ENCODE results near the gene ATG7. TPM values are rescaled to one million over a fixed set of nuclear protein-coding genes. Genes with fewer than 3 reads are reported as not detected.

Gene ATG7
- total and polyA plus RNA-seq, 4 donors, result 7.4 to 53.8 (median 15.6) TPM

DNA sequence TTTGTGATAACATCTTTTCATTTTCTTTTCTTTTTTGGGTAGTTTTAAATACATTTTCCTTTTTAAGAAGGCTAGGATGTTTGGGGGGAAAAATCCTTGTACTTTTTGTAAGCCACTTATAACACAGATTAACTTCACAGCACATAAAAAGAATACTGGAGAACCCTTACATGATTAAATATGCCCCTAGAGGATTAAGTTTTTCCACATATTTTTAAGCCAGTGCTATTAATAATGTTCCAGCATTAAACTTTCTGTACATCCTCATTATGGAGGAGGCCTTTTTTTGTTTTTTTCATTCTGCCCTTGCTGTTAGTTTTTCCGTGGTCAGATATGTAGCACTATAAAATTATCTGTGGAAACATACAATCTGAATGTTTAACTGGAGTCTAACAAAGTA lies 147.9 kb downstream of the ATG7 start:
- TF ChIP-seq CTCF (IDR thresholded peaks at IDR 0.05; ENCODE audit: low read depth, low read length, missing input control), result no peak
- TF ChIP-seq HNF4G (IDR thresholded peaks at IDR 0.05), result no peak
- TF ChIP-seq FOXA2 (IDR thresholded peaks at IDR 0.05), result no peak
- no peak for TF ChIP-seq REST (IDR thresholded peaks at IDR 0.05)
- TF ChIP-seq, protein P1, sequence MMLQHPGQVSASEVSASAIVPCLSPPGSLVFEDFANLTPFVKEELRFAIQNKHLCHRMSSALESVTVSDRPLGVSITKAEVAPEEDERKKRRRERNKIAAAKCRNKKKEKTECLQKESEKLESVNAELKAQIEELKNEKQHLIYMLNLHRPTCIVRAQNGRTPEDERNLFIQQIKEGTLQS (IDR thresholded peaks at IDR 0.05), result no peak
- TF ChIP-seq, protein P2, sequence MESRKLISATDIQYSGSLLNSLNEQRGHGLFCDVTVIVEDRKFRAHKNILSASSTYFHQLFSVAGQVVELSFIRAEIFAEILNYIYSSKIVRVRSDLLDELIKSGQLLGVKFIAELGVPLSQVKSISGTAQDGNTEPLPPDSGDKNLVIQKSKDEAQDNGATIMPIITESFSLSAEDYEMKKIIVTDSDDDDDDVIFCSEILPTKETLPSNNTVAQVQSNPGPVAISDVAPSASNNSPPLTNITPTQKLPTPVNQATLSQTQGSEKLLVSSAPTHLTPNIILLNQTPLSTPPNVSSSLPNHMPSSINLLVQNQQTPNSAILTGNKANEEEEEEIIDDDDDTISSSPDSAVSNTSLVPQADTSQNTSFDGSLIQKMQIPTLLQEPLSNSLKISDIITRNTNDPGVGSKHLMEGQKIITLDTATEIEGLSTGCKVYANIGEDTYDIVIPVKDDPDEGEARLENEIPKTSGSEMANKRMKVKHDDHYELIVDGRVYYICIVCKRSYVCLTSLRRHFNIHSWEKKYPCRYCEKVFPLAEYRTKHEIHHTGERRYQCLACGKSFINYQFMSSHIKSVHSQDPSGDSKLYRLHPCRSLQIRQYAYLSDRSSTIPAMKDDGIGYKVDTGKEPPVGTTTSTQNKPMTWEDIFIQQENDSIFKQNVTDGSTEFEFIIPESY (IDR thresholded peaks at IDR 0.05), result no peak
- TF ChIP-seq MAX (IDR thresholded peaks at IDR 0.05), result no peak
- TF ChIP-seq SP1 (IDR thresholded peaks at IDR 0.05), result no peak
- no peak for TF ChIP-seq YY1 (IDR thresholded peaks at IDR 0.05)
- H3K4me3 ChIP-seq (ENCODE audit: low read depth in 1 of 3, low read length in 3 of 3), result no peak overlapping the region
- no peaks in the 10 kb centered on the region for H3K4me1 ChIP-seq (ENCODE audit: control insufficient read depth in 4 of 4, insufficient read depth in 4 of 4, low read length in 3 of 4)
- H3K27ac ChIP-seq (ENCODE audit: low read depth in 1 of 2, low read length in 2 of 2), result no peak overlapping the region
- no peaks in the 10 kb centered on the region for H3K27me3 ChIP-seq (ENCODE audit: control insufficient read depth in 4 of 4, insufficient read depth in 4 of 4, low read length in 3 of 4)
- no peaks in the 10 kb centered on the region for H3K36me3 ChIP-seq (ENCODE audit: control insufficient read depth in 4 of 4, insufficient read depth in 3 of 4, low read depth in 1 of 4, low read length in 3 of 4)
- WGBS, result 8% methylated on average over 1 of the region's 1 CpG
- DNase-seq (ENCODE audit: low spot score), result no peak
- H3K9me3 ChIP-seq (ENCODE audit: control insufficient read depth in 4 of 4, low read length in 3 of 4), result no peaks in the 10 kb centered on the region
- no peak overlapping the region for H3K9ac ChIP-seq (ENCODE audit: low read depth in 1 of 2, low read length in 2 of 2)

DNA sequence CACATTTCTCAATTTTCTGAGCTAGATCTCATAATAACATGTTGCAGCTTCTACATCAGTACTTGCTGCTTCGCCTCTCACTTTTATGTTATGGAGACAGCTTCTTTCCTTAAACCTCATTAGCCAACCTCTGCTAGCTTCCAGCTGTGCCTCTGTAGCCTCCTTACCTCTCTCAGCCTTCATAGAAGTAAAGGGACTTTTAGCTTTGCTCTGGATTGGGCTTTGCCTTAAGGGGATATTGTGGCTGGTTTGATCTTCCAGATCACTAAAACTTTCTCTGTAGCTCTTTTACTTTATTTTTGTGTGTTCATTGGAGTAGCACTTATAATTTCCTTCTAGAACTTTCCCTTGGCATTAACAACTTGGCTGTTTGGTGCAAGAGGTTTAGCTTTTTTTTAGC lies 150.1 kb downstream of the ATG7 start:
- H3K36me3 ChIP-seq (ENCODE audit: control insufficient read depth in 4 of 4, insufficient read depth in 3 of 4, low read depth in 1 of 4, low read length in 3 of 4), result peaks cover 0 to 3% (median 0%) of the 10 kb centered on the region in 4 donors
- H3K9me3 ChIP-seq (ENCODE audit: control insufficient read depth in 4 of 4, low read length in 3 of 4), result no peaks in the 10 kb centered on the region
- no peak for DNase-seq (ENCODE audit: low spot score)
- no peak overlapping the region for H3K9ac ChIP-seq (ENCODE audit: low read depth in 1 of 2, low read length in 2 of 2)
- H3K27me3 ChIP-seq (ENCODE audit: control insufficient read depth in 4 of 4, insufficient read depth in 4 of 4, low read length in 3 of 4), result no peaks in the 10 kb centered on the region
- 98% methylated on average over 1 of the region's 1 CpG for WGBS
- H3K27ac ChIP-seq (ENCODE audit: low read depth in 1 of 2, low read length in 2 of 2), result no peak overlapping the region
- H3K4me3 ChIP-seq (ENCODE audit: low read depth in 1 of 3, low read length in 3 of 3), result no peak overlapping the region
- no peaks in the 10 kb centered on the region for H3K4me1 ChIP-seq (ENCODE audit: control insufficient read depth in 4 of 4, insufficient read depth in 4 of 4, low read length in 3 of 4)
- TF ChIP-seq GABPA (IDR thresholded peaks at IDR 0.05 in 1 of 2, conservative IDR thresholded peaks at IDR 0.05 in 1 of 2), result no peak
- TF ChIP-seq FOXA1 (IDR thresholded peaks at IDR 0.05), result no peak
- no peak for TF ChIP-seq MAX (IDR thresholded peaks at IDR 0.05)
- TF ChIP-seq, protein P2 (IDR thresholded peaks at IDR 0.05), result no peak
